Measurements from ENCODE around the gene RBBP7. TPM values are rescaled to one million over a fixed set of nuclear protein-coding genes. Genes with fewer than 3 reads are reported as not detected.

RBBP7 gene
- total and polyA plus RNA-seq, 2 experiments from 2014 or later, result 86.2 to 119 TPM

DNA sequence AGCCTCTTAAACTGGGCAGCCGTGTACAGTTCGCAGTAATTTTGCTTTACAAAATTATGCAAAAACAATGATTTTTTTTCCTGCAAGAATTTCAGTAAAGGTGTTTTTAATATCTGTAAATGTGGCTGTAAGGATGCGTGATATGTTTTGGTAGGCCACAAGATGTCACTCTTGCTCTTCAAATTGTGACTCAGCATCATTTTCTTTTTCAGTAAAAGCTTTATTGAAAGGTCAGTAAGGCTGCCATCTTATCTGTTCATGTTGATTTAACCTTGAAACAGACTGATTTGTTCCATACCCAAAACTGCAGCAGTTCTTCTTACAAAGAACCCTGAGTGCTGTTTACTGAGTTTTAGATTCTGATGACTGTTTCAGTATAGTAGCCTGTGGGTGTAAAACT is 44.0 kb downstream of the RBBP7 start:
- H3K36me3 ChIP-seq (ENCODE audit: low read depth), result no peaks in the 10 kb centered on the region
- no peaks in the 10 kb centered on the region for H4K20me1 ChIP-seq (ENCODE audit: insufficient read depth)
- H3K9me2 ChIP-seq (ENCODE audit: insufficient read depth), result no peaks in the 10 kb centered on the region
- H3K9me3 ChIP-seq (ENCODE audit: low read depth), result no peaks in the 10 kb centered on the region
- peaks cover 36% of the 10 kb centered on the region for H3F3A ChIP-seq (ENCODE audit: insufficient read depth)
- peak; percentile 57 for DNase-seq
- no peak overlapping the region for H3K4me3 ChIP-seq
- 2 to 3% methylated on average over 3 of the region's 3 CpGs for WGBS, 2 experiments (ENCODE audit: low coverage in 1 of 2, low lambda C conversion rate in 2 of 2, missing lambda C conversion rate in 2 of 2)
- peaks cover 48% of the 10 kb centered on the region for H3K4me1 ChIP-seq (ENCODE audit: insufficient read depth)
- no peak overlapping the region for H2AFZ ChIP-seq
- in situ Hi-C loops (cut with MboI), result no loop called here
- H3K4me2 ChIP-seq (ENCODE audit: unreplicated experiment), result peak overlapping the region; percentile 54
- H3K27ac ChIP-seq, result peak overlapping the region; percentile 71
- H3K79me2 ChIP-seq (ENCODE audit: insufficient read depth), result no peaks in the 10 kb centered on the region
- H3K9ac ChIP-seq, result peak overlapping the region; percentile 66
- TF ChIP-seq EZH2phosphoT487 (IDR thresholded peaks at IDR 0.05; ENCODE audit: insufficient read depth, low read depth) (no peak), EZH2 (IDR thresholded peaks at IDR 0.05; ENCODE audit: insufficient read depth, poor library complexity, severe bottlenecking) (no peak)
- no peaks in the 10 kb centered on the region for H3K27me3 ChIP-seq (replicated peaks; ENCODE audit: insufficient read depth)

DNA sequence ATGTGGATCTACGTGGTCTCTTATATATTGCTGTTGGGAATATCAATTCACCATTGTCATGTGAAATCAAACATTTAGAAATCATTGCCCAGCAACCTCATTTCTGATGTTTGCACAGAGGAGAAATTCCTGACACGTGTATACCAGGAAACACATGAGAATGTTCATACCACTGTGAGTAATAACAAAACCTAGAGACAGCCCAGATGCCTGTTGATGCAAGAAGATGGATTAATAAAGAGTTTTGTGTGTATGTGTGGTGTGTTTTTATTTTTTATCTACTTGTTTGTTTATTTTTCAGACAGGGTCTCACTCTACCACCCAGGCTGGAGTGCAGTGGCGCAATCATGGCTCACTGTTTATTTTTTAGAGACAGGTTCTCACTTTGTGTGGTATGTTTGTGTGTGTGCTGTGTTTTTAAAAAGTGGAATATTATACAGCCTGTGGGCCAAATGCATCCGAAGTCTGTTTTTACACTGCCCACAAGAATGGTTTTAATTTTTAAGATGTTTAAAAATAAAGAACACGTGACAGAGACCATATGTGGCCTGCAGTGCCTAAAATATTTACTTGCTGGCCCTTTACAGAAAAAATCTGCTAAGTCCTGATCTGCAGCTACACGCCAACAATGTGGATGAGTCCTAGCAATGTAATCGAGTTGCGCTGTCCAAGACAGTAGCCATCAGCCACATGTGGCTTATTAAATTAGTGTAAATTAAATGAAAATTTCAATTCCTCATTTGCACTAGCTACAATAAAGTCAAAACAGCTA is 44.7 kb downstream of the RBBP7 start:
- no peaks in the 10 kb centered on the region for H4K20me1 ChIP-seq (ENCODE audit: insufficient read depth)
- peaks cover 36% of the 10 kb centered on the region for H3F3A ChIP-seq (ENCODE audit: insufficient read depth)
- no peak overlapping the region for H2AFZ ChIP-seq
- peak overlapping the region; percentile 54 for H3K4me2 ChIP-seq (ENCODE audit: unreplicated experiment)
- no peaks in the 10 kb centered on the region for H3K9me2 ChIP-seq (ENCODE audit: insufficient read depth)
- in situ Hi-C loops (cut with MboI), result no loop called here
- H3K4me1 ChIP-seq (ENCODE audit: insufficient read depth), result peaks cover 48% of the 10 kb centered on the region
- no peaks in the 10 kb centered on the region for H3K27me3 ChIP-seq (replicated peaks; ENCODE audit: insufficient read depth)
- H3K4me3 ChIP-seq, result no peak overlapping the region
- no peaks in the 10 kb centered on the region for H3K9me3 ChIP-seq (ENCODE audit: low read depth)
- WGBS, 2 experiments (ENCODE audit: low coverage in 1 of 2, low lambda C conversion rate in 2 of 2, missing lambda C conversion rate in 2 of 2), result 25% methylated on average over 8 of the region's 8 CpGs
- H3K9ac ChIP-seq, result peak overlapping the region; percentile 66
- peak; percentile 69 for DNase-seq
- no peaks in the 10 kb centered on the region for H3K36me3 ChIP-seq (ENCODE audit: low read depth)
- no peaks in the 10 kb centered on the region for H3K79me2 ChIP-seq (ENCODE audit: insufficient read depth)
- peak overlapping the region; percentile 71 for H3K27ac ChIP-seq
- TF ChIP-seq EZH2phosphoT487 (IDR thresholded peaks at IDR 0.05; ENCODE audit: insufficient read depth, low read depth) (no peak), EZH2 (IDR thresholded peaks at IDR 0.05; ENCODE audit: insufficient read depth, poor library complexity, severe bottlenecking) (no peak)

GRCh38 chrX:16822723-16823122 is 47.4 kb downstream of the RBBP7 start:
- H3K4me1 ChIP-seq (ENCODE audit: insufficient read depth), result peaks cover 39% of the 10 kb centered on the region
- no peaks in the 10 kb centered on the region for H3K36me3 ChIP-seq (ENCODE audit: low read depth)
- no peaks in the 10 kb centered on the region for H3K79me2 ChIP-seq (ENCODE audit: insufficient read depth)
- H3K4me2 ChIP-seq (ENCODE audit: unreplicated experiment), result peak overlapping the region; percentile 37
- H4K20me1 ChIP-seq (ENCODE audit: insufficient read depth), result no peaks in the 10 kb centered on the region
- H3K27me3 ChIP-seq (replicated peaks; ENCODE audit: insufficient read depth), result no peaks in the 10 kb centered on the region
- peak; percentile 82 for DNase-seq
- H3K9ac ChIP-seq, result peak overlapping the region; percentile 75
- WGBS, 2 experiments (ENCODE audit: low coverage in 1 of 2, low lambda C conversion rate in 2 of 2, missing lambda C conversion rate in 2 of 2), result 0 to 8% methylated on average over 2 of the region's 2 CpGs
- H2AFZ ChIP-seq, result 0 out of 2 replicates have a peak overlapping the region, but pooled peaks have one; percentile 13
- H3K9me3 ChIP-seq (ENCODE audit: low read depth), result no peaks in the 10 kb centered on the region
- peaks cover 30% of the 10 kb centered on the region for H3F3A ChIP-seq (ENCODE audit: insufficient read depth)
- in situ Hi-C loops (cut with MboI), result no loop called here
- TF ChIP-seq EZH2 (IDR thresholded peaks at IDR 0.05; ENCODE audit: insufficient read depth, poor library complexity, severe bottlenecking) (no peak), EZH2phosphoT487 (IDR thresholded peaks at IDR 0.05; ENCODE audit: insufficient read depth, low read depth) (no peak)
- H3K9me2 ChIP-seq (ENCODE audit: insufficient read depth), result no peaks in the 10 kb centered on the region
- H3K27ac ChIP-seq, result peak overlapping the region; percentile 97
- no peak overlapping the region for H3K4me3 ChIP-seq

GRCh38 chrX:16819634-16820033 is 50.5 kb downstream of the RBBP7 start:
- 82 to 87% methylated on average over 5 of the region's 5 CpGs for WGBS, 2 experiments (ENCODE audit: low coverage in 1 of 2, low lambda C conversion rate in 2 of 2, missing lambda C conversion rate in 2 of 2)
- H3F3A ChIP-seq (ENCODE audit: insufficient read depth), result peaks cover 12% of the 10 kb centered on the region
- no peaks in the 10 kb centered on the region for H3K36me3 ChIP-seq (ENCODE audit: low read depth)
- H4K20me1 ChIP-seq (ENCODE audit: insufficient read depth), result no peaks in the 10 kb centered on the region
- H3K4me3 ChIP-seq, result no peak overlapping the region
- no peak for TF ChIP-seq EZH2phosphoT487 (IDR thresholded peaks at IDR 0.05; ENCODE audit: insufficient read depth, low read depth)
- TF ChIP-seq EZH2 (IDR thresholded peaks at IDR 0.05; ENCODE audit: insufficient read depth, poor library complexity, severe bottlenecking), result no peak
- H3K79me2 ChIP-seq (ENCODE audit: insufficient read depth), result no peaks in the 10 kb centered on the region; the same call in 1 of the 2 replicates
- no peak overlapping the region for H3K9ac ChIP-seq
- in situ Hi-C loops (cut with MboI), result no loop called here
- H3K27ac ChIP-seq, result no peak overlapping the region
- H3K9me3 ChIP-seq (ENCODE audit: low read depth), result no peaks in the 10 kb centered on the region
- H3K4me2 ChIP-seq (ENCODE audit: unreplicated experiment), result no peak overlapping the region
- no peak overlapping the region for H2AFZ ChIP-seq
- no peaks in the 10 kb centered on the region for H3K27me3 ChIP-seq (replicated peaks; ENCODE audit: insufficient read depth)
- H3K9me2 ChIP-seq (ENCODE audit: insufficient read depth), result no peaks in the 10 kb centered on the region
- no peak for DNase-seq
- H3K4me1 ChIP-seq (ENCODE audit: insufficient read depth), result peaks cover 11% of the 10 kb centered on the region

Measured in GM23248 (cell line).